Mesothelial cell of epicardium (in vitro differentiated cells): Measurements from ENCODE around the gene CCDC88C. TPM values are rescaled to one million over a fixed set of nuclear protein-coding genes. Genes with fewer than 3 reads are reported as not detected.
"Not testable (repeated sequence)": the region's sequence is repeated elsewhere in the genome, so short reads cannot be mapped to it uniquely, and the experiment has no call there.

Experiments used
- DNase-seq, 2 experiments: peaks; one replicate each; pipeline ENCODE4 v3.0.0; 2021; ENCODE audit warnings: low spot score in 2 of 2; ENCODE audit not compliant: unreplicated experiment in 2 of 2
- H3K27ac Mint-ChIP-seq: 2 replicates; pipeline ENCODE4 v1.8.0; 2021; ENCODE audit warnings: mixed read lengths
- H3K27me3 Mint-ChIP-seq: 2 replicates; pipeline ENCODE4 v1.8.0; 2021; ENCODE audit warnings: low read depth, mixed read lengths
- H3K36me3 Mint-ChIP-seq: 2 replicates; pipeline ENCODE4 v1.8.0; 2021; ENCODE audit warnings: mixed read lengths
- H3K4me1 Mint-ChIP-seq: 2 replicates; pipeline ENCODE4 v1.8.0; 2021; ENCODE audit warnings: mixed read lengths
- H3K4me3 Mint-ChIP-seq: 2 replicates; pipeline ENCODE4 v1.8.0; 2021; ENCODE audit warnings: mild to moderate bottlenecking, moderate library complexity, mixed read lengths
- H3K9me3 Mint-ChIP-seq: 2 replicates; pipeline ENCODE4 v1.8.0; 2021; ENCODE audit warnings: mixed read lengths
- CTCF ChIP-seq: fragments of 200-600 bp; sonication (generic); IDR thresholded peaks from one replicate; pipeline ENCODE4 v1.5.0; 2021; ENCODE audit warnings: antibody characterized with exemption; ENCODE audit not compliant: unreplicated experiment
- total RNA-seq: library from RNA; stranded (reverse); gene quantifications from 3 replicates; pipeline ENCODE4 v1.2.1, GENCODE V29; 2021

The CCDC88C gene
- total RNA-seq, 1 donor from 2014 or later, result 23.7 TPM

- no peak for TF ChIP-seq CTCF
- DNase-seq, result no peak
- no peak overlapping the region for H3K27ac Mint-ChIP-seq
- H3K36me3 Mint-ChIP-seq, result no peaks in the 10 kb centered on the region
- no peak overlapping the region for H3K4me3 Mint-ChIP-seq
- H3K4me1 Mint-ChIP-seq, result peaks cover 10% of the 10 kb centered on the region
- H3K27me3 Mint-ChIP-seq, result peaks cover 10% of the 10 kb centered on the region
- peaks cover 5% of the 10 kb centered on the region for H3K9me3 Mint-ChIP-seq
Observed at GRCh38 chr14:91249841-91250616, 167.6 kb downstream of the CCDC88C start.

GRCh38 chr14:91246051-91246852 is 171.4 kb downstream of the CCDC88C start:
- peaks cover 6% of the 10 kb centered on the region for H3K27me3 Mint-ChIP-seq
- H3K4me1 Mint-ChIP-seq, result peaks cover 8% of the 10 kb centered on the region
- peaks cover 9% of the 10 kb centered on the region for H3K9me3 Mint-ChIP-seq
- no peak for TF ChIP-seq CTCF
- no peak overlapping the region for H3K4me3 Mint-ChIP-seq
- no peaks in the 10 kb centered on the region for H3K36me3 Mint-ChIP-seq
- DNase-seq, result no peak
- H3K27ac Mint-ChIP-seq, result no peak overlapping the region

GRCh38 chr14:91245616-91246015 is 172.0 kb downstream of the CCDC88C start:
- not testable (repeated sequence) for H3K4me1 Mint-ChIP-seq, H3K36me3 Mint-ChIP-seq, DNase-seq, H3K4me3 Mint-ChIP-seq, H3K27ac Mint-ChIP-seq, H3K9me3 Mint-ChIP-seq, H3K27me3 Mint-ChIP-seq

GRCh38 chr14:91245029-91245428 is 172.6 kb downstream of the CCDC88C start:
- H3K36me3 Mint-ChIP-seq, result no peaks in the 10 kb centered on the region
- no peak overlapping the region for H3K4me3 Mint-ChIP-seq
- H3K27ac Mint-ChIP-seq, result no peak overlapping the region
- TF ChIP-seq CTCF, result no peak
- DNase-seq, result no peak
- H3K27me3 Mint-ChIP-seq, result peaks cover 6% of the 10 kb centered on the region
- peaks cover 2% of the 10 kb centered on the region for H3K4me1 Mint-ChIP-seq
- H3K9me3 Mint-ChIP-seq, result peaks cover 15% of the 10 kb centered on the region

- H3K27me3 Mint-ChIP-seq, result peaks cover 6% of the 10 kb centered on the region
- no peak within 1 kb of the TSS for H3K4me3 Mint-ChIP-seq
Observed at GRCh38 chr14:91244501-91244901, 173.1 kb downstream of the CCDC88C start, which contains the start of gene GPR68. Gene GPR68, minus strand, starts transcription at chr14:91244704. Its CDS starts 9,654 bp downstream, at chr14:91235050.

More at GRCh38 chr14:91244501-91244901, 173.1 kb downstream of the CCDC88C start, which contains the start of gene GPR68:
- peaks cover 19% of the 10 kb centered on the region for H3K9me3 Mint-ChIP-seq
- H3K36me3 Mint-ChIP-seq, result no peaks in the 10 kb centered on the region
- no peak for TF ChIP-seq CTCF
- no peak for DNase-seq
- H3K27ac Mint-ChIP-seq, result no peak within 1 kb of the TSS
- H3K4me1 Mint-ChIP-seq, result no peaks in the 10 kb centered on the region
